GM12878 (cell line): ENCODE data around the gene SOBP.

ENCODE experiments used
- CREB1 ChIP-seq: IDR thresholded peaks from 2 replicates; pipeline ENCODE4 v1.6.1; 2012; ENCODE audit warnings: low read depth, mild to moderate bottlenecking, inconsistent platforms
- KLF5 ChIP-seq: fragments of 450-650 bp; IDR thresholded peaks from 2 replicates; pipeline ENCODE4 v1.6.1; 2014; ENCODE audit warnings: mild to moderate bottlenecking; ENCODE audit not compliant: partially characterized antibody
- MYC ChIP-seq: IDR thresholded peaks from 2 replicates; pipeline ENCODE4 v1.6.1; 2011; ENCODE audit warnings: mild to moderate bottlenecking, low read length, moderate library complexity, inconsistent platforms; ENCODE audit not compliant: insufficient read depth, insufficient replicate concordance, insufficient read length, severe bottlenecking
- NR2C1 ChIP-seq: fragments of 450-650 bp; IDR thresholded peaks from 2 replicates; pipeline ENCODE4 v1.6.1; 2017; ENCODE audit warnings: antibody characterized with exemption, mild to moderate bottlenecking, moderate library complexity
- TF ChIP-seq, protein P1 (sequence below): fragments of 450-650 bp; IDR thresholded peaks from 2 replicates; pipeline ENCODE4 v1.6.1; 2018; ENCODE audit warnings: borderline replicate concordance, mild to moderate bottlenecking; ENCODE audit not compliant: partially characterized antibody
- TF ChIP-seq, protein P2 (sequence below): IDR thresholded peaks from 2 replicates; pipeline ENCODE4 v1.6.1; 2012; ENCODE audit warnings: low read depth, low read length, improper control_type of control experiment
- TF ChIP-seq, protein P3 (sequence below), 3 experiments: IDR thresholded peaks in 2 of 3; conservative IDR thresholded peaks in 1 of 3; 2 replicates each; pipeline ENCODE4 v1.5.1; 2011; ENCODE audit warnings: low read depth in 3 of 3, low read length in 3 of 3, mild to moderate bottlenecking in 3 of 3, control low read depth in 2 of 3, moderate library complexity in 2 of 3, inconsistent platforms in 1 of 3, mixed read lengths in 1 of 3; ENCODE audit not compliant: control insufficient read depth in 2 of 3, insufficient read depth in 1 of 3; ENCODE audit errors: extremely low read depth in 1 of 3

DNA sequence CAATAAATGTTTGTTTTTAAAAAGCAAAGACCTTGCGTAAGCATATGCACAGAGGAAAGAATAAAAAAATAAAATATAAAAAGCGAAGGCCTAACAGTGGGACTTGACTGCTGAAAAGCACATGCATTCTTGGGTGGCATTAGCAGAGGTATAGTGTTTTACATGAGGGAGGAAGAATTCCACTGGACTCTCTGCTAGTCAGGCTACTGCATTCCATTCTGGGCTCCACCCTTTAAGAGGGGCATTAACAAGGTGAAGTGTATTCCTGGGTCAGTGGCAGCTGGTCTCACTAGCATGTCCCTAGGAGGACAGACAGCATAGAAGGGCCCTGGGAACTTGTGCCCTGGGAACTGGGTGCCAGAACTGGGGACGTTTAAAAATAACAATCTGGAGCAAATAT, 134.1 kb downstream of the SOBP start:
- no peak for TF ChIP-seq NR2C1
- no peak for TF ChIP-seq KLF5
- TF ChIP-seq, protein P1, sequence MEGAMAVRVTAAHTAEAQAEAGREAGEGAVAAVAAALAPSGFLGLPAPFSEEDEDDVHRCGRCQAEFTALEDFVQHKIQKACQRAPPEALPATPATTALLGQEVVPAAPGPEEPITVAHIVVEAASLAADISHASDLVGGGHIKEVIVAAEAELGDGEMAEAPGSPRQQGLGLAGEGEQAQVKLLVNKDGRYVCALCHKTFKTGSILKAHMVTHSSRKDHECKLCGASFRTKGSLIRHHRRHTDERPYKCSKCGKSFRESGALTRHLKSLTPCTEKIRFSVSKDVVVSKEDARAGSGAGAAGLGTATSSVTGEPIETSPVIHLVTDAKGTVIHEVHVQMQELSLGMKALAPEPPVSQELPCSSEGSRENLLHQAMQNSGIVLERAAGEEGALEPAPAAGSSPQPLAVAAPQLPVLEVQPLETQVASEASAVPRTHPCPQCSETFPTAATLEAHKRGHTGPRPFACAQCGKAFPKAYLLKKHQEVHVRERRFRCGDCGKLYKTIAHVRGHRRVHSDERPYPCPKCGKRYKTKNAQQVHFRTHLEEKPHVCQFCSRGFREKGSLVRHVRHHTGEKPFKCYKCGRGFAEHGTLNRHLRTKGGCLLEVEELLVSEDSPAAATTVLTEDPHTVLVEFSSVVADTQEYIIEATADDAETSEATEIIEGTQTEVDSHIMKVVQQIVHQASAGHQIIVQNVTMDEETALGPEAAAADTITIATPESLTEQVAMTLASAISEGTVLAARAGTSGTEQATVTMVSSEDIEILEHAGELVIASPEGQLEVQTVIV: no peak
- TF ChIP-seq, protein P2, sequence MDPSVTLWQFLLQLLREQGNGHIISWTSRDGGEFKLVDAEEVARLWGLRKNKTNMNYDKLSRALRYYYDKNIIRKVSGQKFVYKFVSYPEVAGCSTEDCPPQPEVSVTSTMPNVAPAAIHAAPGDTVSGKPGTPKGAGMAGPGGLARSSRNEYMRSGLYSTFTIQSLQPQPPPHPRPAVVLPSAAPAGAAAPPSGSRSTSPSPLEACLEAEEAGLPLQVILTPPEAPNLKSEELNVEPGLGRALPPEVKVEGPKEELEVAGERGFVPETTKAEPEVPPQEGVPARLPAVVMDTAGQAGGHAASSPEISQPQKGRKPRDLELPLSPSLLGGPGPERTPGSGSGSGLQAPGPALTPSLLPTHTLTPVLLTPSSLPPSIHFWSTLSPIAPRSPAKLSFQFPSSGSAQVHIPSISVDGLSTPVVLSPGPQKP: no peak
- TF ChIP-seq, protein P3, sequence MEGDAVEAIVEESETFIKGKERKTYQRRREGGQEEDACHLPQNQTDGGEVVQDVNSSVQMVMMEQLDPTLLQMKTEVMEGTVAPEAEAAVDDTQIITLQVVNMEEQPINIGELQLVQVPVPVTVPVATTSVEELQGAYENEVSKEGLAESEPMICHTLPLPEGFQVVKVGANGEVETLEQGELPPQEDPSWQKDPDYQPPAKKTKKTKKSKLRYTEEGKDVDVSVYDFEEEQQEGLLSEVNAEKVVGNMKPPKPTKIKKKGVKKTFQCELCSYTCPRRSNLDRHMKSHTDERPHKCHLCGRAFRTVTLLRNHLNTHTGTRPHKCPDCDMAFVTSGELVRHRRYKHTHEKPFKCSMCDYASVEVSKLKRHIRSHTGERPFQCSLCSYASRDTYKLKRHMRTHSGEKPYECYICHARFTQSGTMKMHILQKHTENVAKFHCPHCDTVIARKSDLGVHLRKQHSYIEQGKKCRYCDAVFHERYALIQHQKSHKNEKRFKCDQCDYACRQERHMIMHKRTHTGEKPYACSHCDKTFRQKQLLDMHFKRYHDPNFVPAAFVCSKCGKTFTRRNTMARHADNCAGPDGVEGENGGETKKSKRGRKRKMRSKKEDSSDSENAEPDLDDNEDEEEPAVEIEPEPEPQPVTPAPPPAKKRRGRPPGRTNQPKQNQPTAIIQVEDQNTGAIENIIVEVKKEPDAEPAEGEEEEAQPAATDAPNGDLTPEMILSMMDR (IDR thresholded peaks at IDR 0.05 in 2 of 3, conservative IDR thresholded peaks at IDR 0.05 in 1 of 3; ENCODE audit: control insufficient read depth in 2 of 3, extremely low read depth in 1 of 3, insufficient read depth in 1 of 3, low read depth in 3 of 3, low read length in 3 of 3): no peak
- no peak for TF ChIP-seq MYC
- no peak for TF ChIP-seq CREB1
